ENCODE results near the gene MKI67.

Gene MKI67

DNA sequence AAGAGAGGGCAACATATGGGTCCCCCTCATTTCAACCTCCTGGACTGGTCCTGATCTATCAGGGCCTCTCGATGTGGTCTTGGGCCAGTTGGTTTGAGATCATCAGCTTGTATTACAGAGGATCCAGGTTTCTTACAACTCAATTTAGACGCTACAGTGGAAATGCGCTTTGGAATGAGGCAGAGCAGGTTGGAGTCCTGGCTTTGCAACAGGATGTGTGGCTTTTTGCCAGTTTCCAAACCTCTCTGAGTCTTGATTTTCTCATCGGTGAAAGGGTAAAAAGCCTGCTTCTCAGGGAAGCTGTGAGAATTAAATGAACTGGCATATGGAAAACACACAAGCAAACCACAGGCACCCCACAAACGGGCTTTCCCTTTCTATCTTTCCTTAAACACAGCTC lies 37.5 kb upstream of the MKI67 start:
- Histone ChIP-seq H3K36me3 (no peaks in the 10 kb centered on the region), H3K4me2 (no peak overlapping the region), H3K27ac (no peak overlapping the region), H3K27me3 (no peaks in the 10 kb centered on the region), H3K4me3 (no peak overlapping the region), H3K9me3 (no peaks in the 10 kb centered on the region), H4K20me1 (no peaks in the 10 kb centered on the region), H3K9ac (no peak overlapping the region), H3K4me1 (peaks cover 21% of the 10 kb centered on the region)
- TF ChIP-seq Cebpa-rat (IDR thresholded peaks at IDR 0.05) = no peak

DNA sequence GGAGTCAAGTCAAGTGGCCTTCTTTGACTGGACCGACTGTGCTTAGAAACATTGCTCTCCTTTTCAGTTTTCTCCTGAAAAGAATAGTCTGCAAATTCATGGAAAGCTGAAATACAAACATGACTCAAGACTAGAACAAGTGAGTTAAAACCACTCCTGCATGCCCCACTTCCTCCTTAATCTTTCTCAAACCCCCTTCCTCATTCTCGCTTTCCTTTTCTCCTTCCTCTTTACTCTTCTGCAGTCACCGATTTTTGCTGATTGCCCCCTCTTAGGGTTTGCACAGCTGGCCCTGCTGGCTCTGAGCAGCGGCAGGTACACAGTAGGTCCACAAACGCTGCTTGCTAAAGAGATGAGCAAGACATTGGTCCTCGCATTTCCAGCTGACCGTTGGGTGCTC lies 34.8 kb upstream of the MKI67 start:
- no peaks in the 10 kb centered on the region for H3K9me3 ChIP-seq
- H3K9ac ChIP-seq = no peak overlapping the region
- no peak for TF ChIP-seq Cebpa-rat (IDR thresholded peaks at IDR 0.05)
- no peaks in the 10 kb centered on the region for H4K20me1 ChIP-seq
- no peaks in the 10 kb centered on the region for H3K36me3 ChIP-seq
- H3K27me3 ChIP-seq = no peaks in the 10 kb centered on the region
- peak overlapping the region; percentile 64 for H3K4me2 ChIP-seq
- no peak overlapping the region for H3K4me3 ChIP-seq
- no peak overlapping the region for H3K27ac ChIP-seq
- peaks cover 43% of the 10 kb centered on the region for H3K4me1 ChIP-seq

DNA sequence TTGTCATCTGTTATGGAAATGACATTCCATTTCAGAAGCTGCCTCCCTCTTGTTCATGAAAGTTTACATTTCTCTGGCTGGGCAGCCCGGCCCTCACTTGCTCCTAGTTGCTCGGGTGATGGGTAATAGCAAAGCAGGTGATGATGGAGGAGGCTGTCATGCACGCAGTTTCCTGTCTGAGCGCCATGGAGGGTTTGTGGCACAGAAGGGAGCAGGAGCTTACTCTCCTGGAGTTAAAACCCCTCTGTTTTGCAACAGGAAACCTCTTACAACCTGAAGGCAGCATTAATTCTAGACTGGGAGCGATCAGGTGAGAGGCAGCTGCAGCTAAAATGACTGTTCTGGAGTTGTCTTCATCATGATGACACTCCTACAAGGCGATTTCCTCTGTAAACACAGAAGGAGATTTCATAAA lies 34.1 kb upstream of the MKI67 start:
- Histone ChIP-seq H3K36me3 (no peaks in the 10 kb centered on the region), H3K27ac (no peak overlapping the region), H4K20me1 (no peaks in the 10 kb centered on the region), H3K9me3 (no peaks in the 10 kb centered on the region), H3K4me1 (peaks cover 43% of the 10 kb centered on the region), H3K4me3 (no peak overlapping the region), H3K27me3 (no peaks in the 10 kb centered on the region), H3K4me2 (peak overlapping the region; percentile 64), H3K9ac (no peak overlapping the region)
- no peak for TF ChIP-seq Cebpa-rat (IDR thresholded peaks at IDR 0.05)

DNA sequence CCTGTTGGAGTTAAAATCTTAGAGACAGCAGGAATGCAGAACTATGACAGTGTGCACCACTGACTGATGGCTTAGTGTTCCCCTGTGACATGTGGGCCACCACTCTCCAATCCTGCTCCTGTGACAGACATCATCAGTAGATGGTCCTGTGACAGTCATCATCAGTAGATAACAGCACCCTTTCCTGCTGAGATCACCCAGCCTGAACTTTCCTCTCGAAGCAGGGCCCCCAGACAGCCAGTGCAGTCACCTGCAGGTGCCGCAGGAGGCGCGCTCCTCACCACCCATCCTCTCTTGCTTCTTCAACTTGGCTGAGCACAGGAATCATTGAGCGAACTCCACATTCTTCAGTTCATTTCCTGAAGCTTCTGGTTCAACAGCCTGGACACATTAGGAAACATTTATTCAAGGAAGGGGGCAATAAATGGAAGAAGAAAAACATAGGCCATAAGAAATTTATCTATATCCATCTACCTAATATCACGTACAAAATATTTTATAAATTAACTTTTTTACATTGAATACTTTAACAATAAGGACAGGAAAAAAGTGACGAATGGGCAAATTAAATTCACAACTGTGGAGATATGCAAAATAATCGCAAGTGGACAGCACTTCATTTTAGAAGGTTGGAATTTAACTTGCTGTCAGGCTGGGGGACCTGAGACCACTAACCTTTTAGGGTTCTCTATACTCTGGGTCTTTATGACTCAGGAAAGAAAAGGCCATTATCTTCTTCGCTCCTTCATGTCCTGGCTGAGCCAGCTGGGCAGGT lies 32.0 kb upstream of the MKI67 start:
- peaks cover 43% of the 10 kb centered on the region for H3K4me1 ChIP-seq
- H3K27me3 ChIP-seq = no peaks in the 10 kb centered on the region
- peak overlapping the region; percentile 42 for H3K4me2 ChIP-seq
- H3K9me3 ChIP-seq = no peaks in the 10 kb centered on the region
- H3K27ac ChIP-seq = no peak overlapping the region
- TF ChIP-seq Cebpa-rat (IDR thresholded peaks at IDR 0.05) = no peak
- no peaks in the 10 kb centered on the region for H3K36me3 ChIP-seq
- H4K20me1 ChIP-seq = no peaks in the 10 kb centered on the region
- no peak overlapping the region for H3K9ac ChIP-seq
- no peak overlapping the region for H3K4me3 ChIP-seq

- Histone ChIP-seq H3K4me1 (peaks cover 43% of the 10 kb centered on the region), H3K9ac (no peak overlapping the region), H3K4me3 (no peak overlapping the region), H3K27me3 (peaks cover 1% of the 10 kb centered on the region; the same call in 1 of the 2 replicates), H3K9me3 (no peaks in the 10 kb centered on the region), H3K27ac (no peak overlapping the region), H3K4me2 (peak overlapping the region; percentile 42), H3K36me3 (no peaks in the 10 kb centered on the region), H4K20me1 (no peaks in the 10 kb centered on the region)
- 0 out of 2 replicates have a peak, but pooled peaks have one; percentile 15 for TF ChIP-seq Cebpa-rat (IDR thresholded peaks at IDR 0.05)
Measured at GRCh38 chr10:128156999-128157755, 31.0 kb upstream of the MKI67 start.

DNA sequence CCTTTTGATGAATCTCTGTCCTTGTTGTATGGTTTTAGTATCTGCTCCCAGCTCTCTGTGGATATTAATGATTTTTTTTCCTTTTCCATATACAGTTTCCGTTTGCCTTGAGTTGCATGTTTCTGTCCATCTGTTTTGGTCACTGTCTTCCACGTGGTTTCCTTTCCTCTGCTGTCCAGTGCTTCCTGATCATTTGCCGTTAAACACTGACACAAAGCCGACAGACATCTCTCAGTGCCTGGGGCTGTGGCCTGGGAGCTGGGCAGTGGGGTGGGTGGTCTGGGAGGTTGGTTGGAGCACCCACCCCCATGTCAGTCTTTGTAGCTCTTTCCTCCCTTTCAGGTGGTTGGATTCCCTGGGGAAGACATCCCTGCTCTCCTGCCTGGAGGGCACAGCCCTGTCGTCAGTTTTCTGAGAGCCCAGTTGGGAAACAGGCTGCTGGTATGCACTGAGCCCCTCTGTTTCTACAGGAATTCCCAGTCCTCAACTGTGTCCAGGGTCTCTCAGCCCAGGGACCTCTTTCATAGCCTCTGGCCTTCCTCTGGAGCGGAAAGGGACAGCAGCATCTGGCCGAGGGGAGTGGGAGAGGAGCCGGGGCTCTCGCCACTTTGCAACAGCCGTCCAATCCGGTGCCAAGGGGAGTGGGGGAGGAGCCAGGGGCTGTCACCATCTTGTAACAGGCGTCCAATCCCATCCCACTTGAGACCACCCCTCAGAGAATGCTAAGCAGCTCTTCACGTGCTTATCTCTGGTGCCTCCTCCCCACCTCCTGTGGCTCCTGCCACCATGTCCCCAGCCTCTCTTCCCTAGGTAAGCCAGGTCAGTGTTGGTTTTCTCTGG lies 26.7 kb upstream of the MKI67 start:
- no peak overlapping the region for H3K9ac ChIP-seq
- H3K9me3 ChIP-seq = no peaks in the 10 kb centered on the region
- H3K4me3 ChIP-seq = no peak overlapping the region
- H3K27me3 ChIP-seq = peaks cover 14% of the 10 kb centered on the region; the same call in 1 of the 2 replicates
- H3K36me3 ChIP-seq = no peaks in the 10 kb centered on the region
- H3K27ac ChIP-seq = no peak overlapping the region
- no peaks in the 10 kb centered on the region for H4K20me1 ChIP-seq
- H3K4me2 ChIP-seq = no peak overlapping the region
- TF ChIP-seq Cebpa-rat (IDR thresholded peaks at IDR 0.05) = no peak
- H3K4me1 ChIP-seq = peaks cover 47% of the 10 kb centered on the region

- H3K4me1 ChIP-seq = peaks cover 52% of the 10 kb centered on the region
- H3K9ac ChIP-seq = no peak overlapping the region
- H3K9me3 ChIP-seq = no peaks in the 10 kb centered on the region
- peaks cover 14% of the 10 kb centered on the region; the same call in 1 of the 2 replicates for H3K27me3 ChIP-seq
- peak overlapping the region; percentile 97 for H3K4me2 ChIP-seq
- H3K27ac ChIP-seq = no peak overlapping the region
- no peaks in the 10 kb centered on the region for H3K36me3 ChIP-seq
- H4K20me1 ChIP-seq = no peaks in the 10 kb centered on the region
- no peak overlapping the region for H3K4me3 ChIP-seq
- no peak for TF ChIP-seq Cebpa-rat (IDR thresholded peaks at IDR 0.05)
Measured at GRCh38 chr10:128151031-128151430, 24.8 kb upstream of the MKI67 start.

GRCh38 chr10:128150561-128150960 lies 24.3 kb upstream of the MKI67 start:
- Histone ChIP-seq H3K4me3 (peak overlapping the region; percentile 77), H3K9ac (peak overlapping the region; percentile 76), H3K27me3 (peaks cover 14% of the 10 kb centered on the region; the same call in 1 of the 2 replicates), H3K9me3 (peaks cover 4% of the 10 kb centered on the region; the same call in 1 of the 2 replicates), H3K27ac (no peak overlapping the region), H3K4me2 (peak overlapping the region; percentile 97), H3K4me1 (peaks cover 57% of the 10 kb centered on the region), H3K36me3 (no peaks in the 10 kb centered on the region), H4K20me1 (no peaks in the 10 kb centered on the region)
- TF ChIP-seq Cebpa-rat (IDR thresholded peaks at IDR 0.05) = no peak

DNA sequence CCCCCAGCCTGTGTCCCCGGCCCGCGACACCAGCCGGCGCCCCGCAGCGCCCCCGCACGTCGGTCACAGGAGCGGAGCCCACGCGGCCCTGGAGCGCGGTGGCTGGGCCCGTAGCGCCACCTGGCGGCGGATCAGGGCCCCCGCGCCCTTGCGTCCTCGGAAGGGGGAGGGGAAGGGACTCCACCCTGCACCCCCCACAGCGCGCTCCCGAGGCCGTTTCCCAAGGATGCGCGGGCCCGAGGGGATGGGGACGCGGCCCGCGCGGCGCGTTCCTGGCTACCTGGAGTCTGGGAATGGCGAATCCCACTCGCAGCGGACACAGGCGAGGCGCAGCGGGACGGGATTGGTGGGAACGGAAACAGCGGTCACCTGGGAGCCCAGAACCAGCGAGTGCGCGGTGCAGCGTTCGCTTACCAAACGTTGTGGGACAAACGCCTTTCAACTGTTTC lies 23.8 kb upstream of the MKI67 start:
- peak overlapping the region; percentile 61; the same call in 1 of the 2 replicates for H3K27ac ChIP-seq
- peak overlapping the region; percentile 97 for H3K4me2 ChIP-seq
- H4K20me1 ChIP-seq = no peaks in the 10 kb centered on the region
- peak overlapping the region; percentile 76 for H3K9ac ChIP-seq
- TF ChIP-seq Cebpa-rat (IDR thresholded peaks at IDR 0.05) = no peak
- peak overlapping the region; percentile 77 for H3K4me3 ChIP-seq
- no peaks in the 10 kb centered on the region for H3K36me3 ChIP-seq
- H3K9me3 ChIP-seq = peaks cover 7% of the 10 kb centered on the region; the same call in 1 of the 2 replicates
- H3K4me1 ChIP-seq = peaks cover 62% of the 10 kb centered on the region
- peaks cover 14% of the 10 kb centered on the region; the same call in 1 of the 2 replicates for H3K27me3 ChIP-seq
